ENCODE data around the gene CDCA3.

CDCA3 gene

GRCh38 chr12:6813363-6813762 is 37.7 kb downstream of the CDCA3 start:
- no peak for TF ChIP-seq CTCF (conservative IDR thresholded peaks at IDR 0.05; ENCODE audit: low read depth, low read length)
- DNase-seq (ENCODE audit: low read depth), result no peak

GRCh38 chr12:6810758-6811157 is 40.3 kb downstream of the CDCA3 start:
- H3K4me3 ChIP-seq (ENCODE audit: low read length), result no peak overlapping the region
- no peak for DNase-seq (ENCODE audit: low read depth)
- TF ChIP-seq CTCF (conservative IDR thresholded peaks at IDR 0.05; ENCODE audit: low read depth, low read length), result no peak

More at GRCh38 chr12:6813363-6813762, 37.7 kb downstream of the CDCA3 start:
- no peak overlapping the region for H3K4me3 ChIP-seq (ENCODE audit: low read length)

- DNase-seq (ENCODE audit: low read depth), result no peak
- TF ChIP-seq CTCF (conservative IDR thresholded peaks at IDR 0.05; ENCODE audit: low read depth, low read length), result no peak
- H3K4me3 ChIP-seq (ENCODE audit: low read length), result no peak overlapping the region
Measured at GRCh38 chr12:6809056-6809455, 42.0 kb downstream of the CDCA3 start.

GRCh38 chr12:6807170-6807569 is 43.9 kb downstream of the CDCA3 start:
- H3K4me3 ChIP-seq (ENCODE audit: low read length), result no peak overlapping the region
- no peak for DNase-seq (ENCODE audit: low read depth)
- no peak for TF ChIP-seq CTCF (conservative IDR thresholded peaks at IDR 0.05; ENCODE audit: low read depth, low read length)

GRCh38 chr12:6799147-6799546 is 51.9 kb downstream of the CDCA3 start:
- no peak for DNase-seq (ENCODE audit: low read depth)
- TF ChIP-seq CTCF (conservative IDR thresholded peaks at IDR 0.05; ENCODE audit: low read depth, low read length), result no peak

More at GRCh38 chr12:6799147-6799546, 51.9 kb downstream of the CDCA3 start:
- no peak overlapping the region for H3K4me3 ChIP-seq (ENCODE audit: low read length)
